Measurements from ENCODE around the gene REG4. TPM values are rescaled to one million over a fixed set of nuclear protein-coding genes. Genes with fewer than 3 reads are reported as not detected.

REG4 gene
- polyA plus RNA-seq, 12 donors = 0.30 to 22.2 TPM; not detected in 10

Other genes starting within 250 kb of the REG4 start
- 10 to 100 TPM in 6 of 12 donors, 1 to 10 TPM in 5, not detected in 1; 8.1 to 12.4 (median 10.0) TPM for gene ZNF697, start 163.2 kb downstream of the REG4 start, polyA plus RNA-seq (ENCODE audit: insufficient read length in 12 of 12)
- gene PHGDH, start 99.5 kb downstream of the REG4 start, polyA plus RNA-seq (ENCODE audit: insufficient read length in 12 of 12) = 100 to 1,000 TPM in 2 of 12 donors, 10 to 100 TPM in 9, not detected in 1; 47.4 to 155 (median 64.8) TPM
- 10 to 100 TPM in 1 of 12 donors, 1 to 10 TPM in 1, under 1 TPM in 7, not detected in 3; 0.08 to 27.9 (median 0.36) TPM for gene HMGCS2, start 42.6 kb downstream of the REG4 start, polyA plus RNA-seq (ENCODE audit: insufficient read length in 12 of 12)
- gene ADAM30, start 85.1 kb upstream of the REG4 start, polyA plus RNA-seq (ENCODE audit: insufficient read length in 12 of 12) = not detected

Measured in muscle of arm (tissue), 12 donors.